ENCODE results near the gene ATG4D.

The ATG4D gene

DNA sequence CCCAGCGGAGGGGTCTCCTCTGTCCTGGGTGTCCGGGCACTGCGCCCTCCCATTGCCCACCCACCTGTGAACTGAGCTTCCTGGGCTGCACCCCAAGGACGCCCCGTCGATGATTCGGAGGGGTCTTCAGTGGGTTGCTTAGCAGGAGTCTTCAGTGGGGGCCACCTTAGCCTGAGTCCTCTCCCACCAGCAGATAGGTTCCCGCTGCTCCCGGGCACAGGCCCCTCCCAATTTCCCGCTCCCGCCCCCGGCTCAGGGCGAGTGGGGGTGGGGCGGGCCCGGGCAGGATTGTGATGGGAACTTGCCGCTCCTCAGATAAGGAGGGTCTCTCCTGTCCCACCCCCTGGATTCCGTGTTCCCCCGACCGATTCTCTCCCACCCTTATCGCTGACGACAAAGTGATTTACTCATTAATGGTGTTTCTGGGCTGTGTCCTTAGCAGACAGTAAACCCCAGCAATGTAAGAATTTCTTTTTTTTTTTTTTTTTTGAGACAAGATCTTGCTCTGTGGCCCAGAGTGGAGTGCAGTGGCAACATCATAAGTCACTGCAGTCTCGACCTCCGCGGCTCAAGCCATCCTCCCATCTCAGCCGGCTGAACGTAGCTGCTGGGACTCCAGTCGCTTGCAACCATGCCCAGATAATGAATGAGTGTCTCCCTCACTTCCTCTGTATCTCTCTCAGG is 25.8 kb upstream of the ATG4D start:
- Histone ChIP-seq H3K27ac (no peak overlapping the region), H3K4me3 (ENCODE audit: low read depth, low read length) (peak overlapping the region; percentile 39), H3K27me3 (ENCODE audit: control insufficient read depth, insufficient read depth, low read length) (peaks cover 4% of the 10 kb centered on the region)

DNA sequence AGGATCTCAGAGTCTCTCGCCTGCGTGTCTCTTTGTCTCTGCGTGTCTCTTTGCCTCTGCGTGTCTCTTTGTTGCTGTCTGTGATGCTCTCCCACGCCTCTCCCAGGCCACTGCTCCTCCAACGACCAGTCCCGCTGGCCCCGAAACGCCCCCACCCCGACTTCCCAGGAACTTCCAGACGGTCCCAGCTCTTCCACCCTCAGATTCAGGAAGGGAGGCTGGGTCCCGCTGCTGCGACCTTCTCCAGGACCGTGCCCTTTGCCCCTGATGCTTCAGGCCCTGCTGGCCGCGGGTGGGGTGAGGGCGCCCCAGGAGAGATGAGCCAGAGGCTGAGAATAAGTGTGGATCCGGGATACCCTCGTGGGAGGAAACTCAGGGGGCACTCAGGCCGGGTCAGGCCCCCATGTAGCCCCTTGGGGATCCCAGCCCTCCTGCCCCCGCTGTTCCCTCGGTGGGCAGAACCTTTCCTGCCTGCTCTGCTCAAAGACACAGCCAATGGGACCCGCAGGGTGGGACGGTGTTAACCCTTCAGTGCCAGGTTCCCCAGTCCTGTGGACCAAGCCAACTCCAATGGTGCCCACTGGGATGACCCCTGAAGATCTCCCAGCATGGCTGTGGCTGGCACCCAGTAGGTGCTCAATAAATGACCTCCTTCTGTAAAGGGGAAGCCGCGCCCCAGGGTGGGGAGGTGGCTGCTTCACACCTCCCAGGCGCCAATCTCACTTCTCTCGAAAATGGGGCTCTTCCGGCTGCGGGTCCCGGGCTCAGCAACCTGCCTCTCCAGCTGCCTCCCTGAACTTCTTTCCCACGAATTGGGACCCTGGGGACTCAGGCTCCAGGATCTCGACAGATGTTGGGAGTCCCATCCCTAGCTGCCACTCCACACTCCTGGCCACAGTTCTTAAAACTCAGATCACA is 25.0 kb upstream of the ATG4D start:
- TF ChIP-seq, protein P1, sequence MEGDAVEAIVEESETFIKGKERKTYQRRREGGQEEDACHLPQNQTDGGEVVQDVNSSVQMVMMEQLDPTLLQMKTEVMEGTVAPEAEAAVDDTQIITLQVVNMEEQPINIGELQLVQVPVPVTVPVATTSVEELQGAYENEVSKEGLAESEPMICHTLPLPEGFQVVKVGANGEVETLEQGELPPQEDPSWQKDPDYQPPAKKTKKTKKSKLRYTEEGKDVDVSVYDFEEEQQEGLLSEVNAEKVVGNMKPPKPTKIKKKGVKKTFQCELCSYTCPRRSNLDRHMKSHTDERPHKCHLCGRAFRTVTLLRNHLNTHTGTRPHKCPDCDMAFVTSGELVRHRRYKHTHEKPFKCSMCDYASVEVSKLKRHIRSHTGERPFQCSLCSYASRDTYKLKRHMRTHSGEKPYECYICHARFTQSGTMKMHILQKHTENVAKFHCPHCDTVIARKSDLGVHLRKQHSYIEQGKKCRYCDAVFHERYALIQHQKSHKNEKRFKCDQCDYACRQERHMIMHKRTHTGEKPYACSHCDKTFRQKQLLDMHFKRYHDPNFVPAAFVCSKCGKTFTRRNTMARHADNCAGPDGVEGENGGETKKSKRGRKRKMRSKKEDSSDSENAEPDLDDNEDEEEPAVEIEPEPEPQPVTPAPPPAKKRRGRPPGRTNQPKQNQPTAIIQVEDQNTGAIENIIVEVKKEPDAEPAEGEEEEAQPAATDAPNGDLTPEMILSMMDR (IDR thresholded peaks at IDR 0.05), result no peak
- H3K27ac ChIP-seq, result no peak overlapping the region
- H3K4me2 ChIP-seq (ENCODE audit: low read length), result peak overlapping the region; percentile 55
- H3K4me3 ChIP-seq (ENCODE audit: low read depth, low read length), result peak overlapping the region; percentile 39
- H3K9ac ChIP-seq, result no peak overlapping the region
- no peaks in the 10 kb centered on the region for H3K79me2 ChIP-seq
- no peaks in the 10 kb centered on the region for H3K9me3 ChIP-seq (ENCODE audit: control insufficient read depth, low read length)
- no peak overlapping the region for H2AFZ ChIP-seq
- no peaks in the 10 kb centered on the region for H3K4me1 ChIP-seq
- H3K27me3 ChIP-seq (ENCODE audit: control insufficient read depth, insufficient read depth, low read length), result peaks cover under 1% of the 10 kb centered on the region
- H3K36me3 ChIP-seq (ENCODE audit: control insufficient read depth, insufficient read depth, low read length), result no peaks in the 10 kb centered on the region

More for the DNA sequence above, 25.8 kb upstream of the ATG4D start:
- H3K9ac ChIP-seq, result no peak overlapping the region
- peak overlapping the region; percentile 55 for H3K4me2 ChIP-seq (ENCODE audit: low read length)
- no peaks in the 10 kb centered on the region for H3K9me3 ChIP-seq (ENCODE audit: control insufficient read depth, low read length)
- H3K4me1 ChIP-seq, result no peaks in the 10 kb centered on the region
- no peaks in the 10 kb centered on the region for H3K79me2 ChIP-seq
- TF ChIP-seq, protein P1 (IDR thresholded peaks at IDR 0.05), result no peak
- H2AFZ ChIP-seq, result no peak overlapping the region
- H3K36me3 ChIP-seq (ENCODE audit: control insufficient read depth, insufficient read depth, low read length), result no peaks in the 10 kb centered on the region

DNA sequence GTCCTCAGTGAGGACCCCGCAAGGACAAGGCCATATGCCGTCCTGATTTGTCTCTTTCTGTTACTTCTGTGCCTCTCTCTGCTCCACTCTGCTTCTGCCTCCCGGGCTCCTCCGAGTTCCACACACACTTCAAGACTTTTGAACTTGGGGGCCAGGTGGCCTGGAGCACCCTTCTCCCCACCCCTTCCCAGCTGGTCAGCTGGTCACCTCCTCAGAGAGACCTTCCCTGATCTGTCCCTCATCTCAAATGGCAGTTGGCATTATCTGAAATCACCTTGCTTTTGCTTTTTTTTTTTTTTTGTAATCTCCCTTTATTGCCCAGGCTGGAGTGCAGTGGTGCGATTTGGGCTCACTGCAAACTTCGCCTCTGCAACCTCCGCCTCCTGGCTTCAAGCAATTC is 24.3 kb upstream of the ATG4D start:
- Histone ChIP-seq H3K4me1 (no peaks in the 10 kb centered on the region), H2AFZ (no peak overlapping the region), H3K9me3 (ENCODE audit: control insufficient read depth, low read length) (no peaks in the 10 kb centered on the region), H3K9ac (no peak overlapping the region), H3K79me2 (no peaks in the 10 kb centered on the region), H3K27me3 (ENCODE audit: control insufficient read depth, insufficient read depth, low read length) (no peaks in the 10 kb centered on the region), H3K27ac (no peak overlapping the region), H3K4me2 (ENCODE audit: low read length) (no peak overlapping the region), H3K4me3 (ENCODE audit: low read depth, low read length) (no peak overlapping the region), H3K36me3 (ENCODE audit: control insufficient read depth, insufficient read depth, low read length) (no peaks in the 10 kb centered on the region)
- TF ChIP-seq, protein P1 (IDR thresholded peaks at IDR 0.05), result no peak

DNA sequence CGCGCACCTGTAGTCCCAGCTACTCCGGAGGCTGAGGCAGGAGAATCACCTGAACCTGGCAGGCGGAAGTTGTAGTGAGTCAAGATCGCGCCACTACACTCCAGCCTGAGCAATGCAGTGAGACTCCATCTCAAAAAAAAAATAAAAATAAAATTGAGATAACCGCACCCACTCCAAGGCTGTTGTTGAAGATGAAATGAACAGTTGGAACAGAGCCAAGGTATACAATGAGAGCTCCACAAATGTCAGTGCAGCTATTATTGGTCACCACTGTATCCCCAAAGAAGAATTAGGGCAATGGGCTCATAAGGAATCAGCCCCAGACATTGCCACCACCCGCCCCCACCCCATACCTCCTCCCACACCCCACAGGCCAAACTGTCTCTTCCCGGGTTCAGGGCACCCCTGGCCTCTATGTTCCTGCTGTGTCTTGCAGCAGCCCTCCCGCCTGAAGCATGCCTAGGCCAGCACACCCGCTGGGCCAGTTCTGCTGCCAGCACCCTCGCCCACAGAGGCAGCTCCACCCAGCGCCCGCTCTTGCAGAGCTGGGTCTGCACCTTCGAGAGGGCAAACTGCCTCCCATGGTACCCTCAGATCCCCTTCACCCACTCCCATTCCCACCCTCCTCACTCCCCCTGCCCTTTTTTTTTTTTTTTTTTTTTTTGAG is 22.9 kb upstream of the ATG4D start:
- Histone ChIP-seq H2AFZ (no peak overlapping the region), H3K36me3 (ENCODE audit: control insufficient read depth, insufficient read depth, low read length) (no peaks in the 10 kb centered on the region), H3K27me3 (ENCODE audit: control insufficient read depth, insufficient read depth, low read length) (no peaks in the 10 kb centered on the region), H3K4me1 (no peaks in the 10 kb centered on the region), H3K27ac (no peak overlapping the region), H3K79me2 (no peaks in the 10 kb centered on the region), H3K4me2 (ENCODE audit: low read length) (no peak overlapping the region), H3K9ac (no peak overlapping the region), H3K4me3 (ENCODE audit: low read depth, low read length) (no peak overlapping the region), H3K9me3 (ENCODE audit: control insufficient read depth, low read length) (no peaks in the 10 kb centered on the region)
- TF ChIP-seq, protein P1 (IDR thresholded peaks at IDR 0.05), result no peak
